Mucosa of gallbladder (tissue), 1 donor: ENCODE data around the gene TMCO4. TPM values are rescaled to one million over a fixed set of nuclear protein-coding genes. Genes with fewer than 3 reads are reported as not detected.

ENCODE experiments used
- DNase-seq: peaks from one replicate; pipeline ENCODE4 v3.0.0-alpha.2; 2020; ENCODE audit warnings: low spot score
- total RNA-seq: library from RNA; stranded (reverse); gene quantifications from one replicate; pipeline ENCODE4 v1.2.1, GENCODE V29; 2021
- donor health status: DM: no; HTN: no; CAD: no.

TMCO4 gene
- total RNA-seq, 1 donor from 2014 or later, result 31.1 TPM

- DNase-seq, result no peak
Measured at GRCh38 chr1:19687414-19687813, 112.3 kb downstream of the TMCO4 start.

GRCh38 chr1:19685994-19686393 lies 113.7 kb downstream of the TMCO4 start:
- DNase-seq, result no peak

GRCh38 chr1:19684677-19685076 lies 115.0 kb downstream of the TMCO4 start:
- no peak for DNase-seq

- DNase-seq, result no peak
Measured at GRCh38 chr1:19683351-19683750, 116.4 kb downstream of the TMCO4 start.

- DNase-seq, result no peak
Measured at GRCh38 chr1:19682901-19683300, 116.8 kb downstream of the TMCO4 start.

- no peak for DNase-seq
Measured at GRCh38 chr1:19682257-19682656, 117.5 kb downstream of the TMCO4 start.

GRCh38 chr1:19680644-19681043 lies 119.1 kb downstream of the TMCO4 start:
- DNase-seq, result no peak

- no peak for DNase-seq
Measured at GRCh38 chr1:19679691-19680090, 120.0 kb downstream of the TMCO4 start.

- no peak for DNase-seq
Measured at GRCh38 chr1:19678931-19679453, 120.7 kb downstream of the TMCO4 start.

- DNase-seq, result no peak
Measured at GRCh38 chr1:19678493-19678892, 121.2 kb downstream of the TMCO4 start.

GRCh38 chr1:19676438-19676922 lies 123.2 kb downstream of the TMCO4 start:
- DNase-seq, result peak; percentile 49

GRCh38 chr1:19675797-19676196 lies 123.9 kb downstream of the TMCO4 start:
- no peak for DNase-seq

GRCh38 chr1:19672237-19672636 lies 127.5 kb downstream of the TMCO4 start:
- no peak for DNase-seq

- no peak for DNase-seq
Measured at GRCh38 chr1:19670787-19671186, 128.9 kb downstream of the TMCO4 start.

- DNase-seq, result no peak
Measured at GRCh38 chr1:19668888-19669287, 130.8 kb downstream of the TMCO4 start.

- DNase-seq, result no peak
Measured at GRCh38 chr1:19665496-19666465, 133.9 kb downstream of the TMCO4 start.

GRCh38 chr1:19665186-19665495 lies 134.6 kb downstream of the TMCO4 start:
- no peak for DNase-seq

GRCh38 chr1:19664453-19665185 lies 135.1 kb downstream of the TMCO4 start, which contains the start of gene HTR6:
Gene HTR6 (plus strand): TSS chr1:19664875. CDS start chr1:19665754, 879 bp downstream.
- no peak for DNase-seq

GRCh38 chr1:19662313-19662712 lies 137.4 kb downstream of the TMCO4 start:
- DNase-seq, result no peak

- no peak for DNase-seq
Measured at GRCh38 chr1:19661721-19662228, 137.9 kb downstream of the TMCO4 start.

- no peak for DNase-seq
Measured at GRCh38 chr1:19658186-19658585, 141.5 kb downstream of the TMCO4 start.

GRCh38 chr1:19657511-19657910 lies 142.2 kb downstream of the TMCO4 start:
- no peak for DNase-seq
